IgD-negative memory B cell (primary cell): ENCODE data around the gene TEX36. TPM values are rescaled to one million over a fixed set of nuclear protein-coding genes. Genes with fewer than 3 reads are reported as not detected.
A peak's percentile ranks its signal among the peaks of the same experiment; 100 is the strongest.
"Not testable (repeated sequence)": the region's sequence is repeated elsewhere in the genome, so short reads cannot be mapped to it uniquely, and the experiment has no call there.

Experiments used
- H3K27ac Mint-ChIP-seq, 3 donors: one replicate each; pipeline ENCODE4 v1.8.0; 2020 to 2022; ENCODE audit warnings: mild to moderate bottlenecking in 3 of 3, mixed read lengths in 3 of 3, moderate library complexity in 1 of 3
- H3K27me3 Mint-ChIP-seq: one replicate; pipeline ENCODE4 v1.8.0; 2021; ENCODE audit warnings: mixed read lengths
- H3K36me3 Mint-ChIP-seq: one replicate; pipeline ENCODE4 v1.8.0; 2020; ENCODE audit warnings: mild to moderate bottlenecking, mixed read lengths
- H3K4me1 Mint-ChIP-seq, 3 donors: one replicate each; pipeline ENCODE4 v1.8.0; 2020 to 2022; ENCODE audit warnings: mixed read lengths in 3 of 3, mild to moderate bottlenecking in 1 of 3
- H3K4me3 Mint-ChIP-seq, 4 donors: one replicate each; pipeline ENCODE4 v1.8.0; 2020 to 2022; ENCODE audit warnings: mild to moderate bottlenecking in 4 of 4, mixed read lengths in 4 of 4, moderate library complexity in 3 of 4
- H3K9me3 Mint-ChIP-seq, 3 donors: one replicate each; pipeline ENCODE4 v1.8.0; 2020 to 2021; ENCODE audit warnings: mixed read lengths in 3 of 3, mild to moderate bottlenecking in 1 of 3
- polyA plus RNA-seq: library from polyadenylated mRNA; unstranded; fragments of 300-500 nt; fragmentation: Illumina TruSeq; gene quantifications from one replicate; pipeline ENCODE4 v1.2.3, GENCODE V29; 2021

The TEX36 gene
- polyA plus RNA-seq, 1 donor from 2014 or later, result not detected

DNA sequence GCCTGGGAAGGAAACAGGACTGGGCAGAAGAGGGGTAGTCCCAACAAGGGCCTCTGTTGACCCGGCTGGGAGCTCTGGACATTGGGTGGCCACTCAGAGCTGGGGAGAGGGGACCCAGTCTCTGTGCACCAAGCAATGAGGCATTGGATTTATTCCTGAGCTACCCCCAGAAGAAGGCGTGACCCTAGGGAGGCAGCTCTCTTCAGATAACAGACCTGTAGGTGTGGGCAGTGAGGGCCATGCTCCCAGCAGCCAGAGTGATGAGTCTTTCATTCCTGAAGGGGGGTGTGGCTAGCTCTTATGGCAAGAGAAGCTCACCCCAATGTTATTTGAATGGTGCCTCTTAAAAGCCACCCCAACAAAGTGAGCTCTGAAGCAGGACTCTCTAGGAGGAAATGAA is 20.4 kb downstream of the TEX36 start:
- Mint-ChIP-seq H3K4me3 (no peak overlapping the region), H3K36me3 (no peaks in the 10 kb centered on the region), H3K4me1 (no peaks in the 10 kb centered on the region), H3K27ac (peak overlapping the region in 1 of 3 donors; percentile 79), H3K9me3 (peaks cover 0 to 15% (median 12%) of the 10 kb centered on the region in 3 donors), H3K27me3 (no peaks in the 10 kb centered on the region)

DNA sequence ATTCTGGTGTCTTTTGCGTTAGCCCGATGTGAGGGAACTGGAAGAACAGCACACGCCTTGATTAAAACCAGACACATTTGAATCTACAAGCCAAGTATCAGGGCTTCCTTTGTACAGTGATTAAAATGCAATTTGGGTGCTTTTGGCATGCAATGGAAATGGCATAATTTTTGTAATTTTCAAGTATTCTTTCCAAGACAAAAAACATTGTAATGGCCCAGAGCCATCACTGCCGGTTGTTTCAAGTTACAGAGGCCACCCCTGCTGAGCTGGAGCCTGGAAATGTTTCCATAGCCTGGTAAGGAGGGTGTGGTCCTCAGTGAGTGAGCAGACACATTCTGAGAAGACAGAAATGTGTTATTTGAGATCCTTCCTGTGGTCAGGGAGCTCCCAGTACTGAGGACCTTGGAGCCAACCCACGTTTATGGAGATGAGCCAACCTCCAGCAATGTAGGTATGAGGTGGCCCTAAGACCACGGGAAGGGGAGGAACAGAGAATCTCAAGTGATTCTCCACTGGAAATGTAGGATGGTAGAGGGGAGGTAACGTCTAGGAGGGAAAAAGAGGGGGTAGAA is 20.9 kb downstream of the TEX36 start:
- H3K4me3 Mint-ChIP-seq, result no peak overlapping the region
- peaks cover 1% of the 10 kb centered on the region for H3K36me3 Mint-ChIP-seq
- H3K4me1 Mint-ChIP-seq, result no peaks in the 10 kb centered on the region
- H3K9me3 Mint-ChIP-seq, result peaks cover 0 to 15% (median 12%) of the 10 kb centered on the region in 3 donors
- no peak overlapping the region for H3K27ac Mint-ChIP-seq
- no peaks in the 10 kb centered on the region for H3K27me3 Mint-ChIP-seq

GRCh38 chr10:125661431-125661940 is 21.5 kb downstream of the TEX36 start:
- Mint-ChIP-seq H3K4me1 (no peaks in the 10 kb centered on the region), H3K9me3 (peaks cover 0 to 15% (median 12%) of the 10 kb centered on the region in 3 donors), H3K27me3 (no peaks in the 10 kb centered on the region), H3K4me3 (no peak overlapping the region), H3K27ac (no peak overlapping the region), H3K36me3 (peaks cover 1% of the 10 kb centered on the region)

GRCh38 chr10:125659071-125659470 is 23.9 kb downstream of the TEX36 start:
- H3K9me3 Mint-ChIP-seq, result peaks cover 0 to 5% (median 0%) of the 10 kb centered on the region in 3 donors
- no peaks in the 10 kb centered on the region for H3K27me3 Mint-ChIP-seq
- H3K27ac Mint-ChIP-seq, result no peak overlapping the region
- H3K36me3 Mint-ChIP-seq, result peaks cover 1% of the 10 kb centered on the region
- H3K4me1 Mint-ChIP-seq, result no peaks in the 10 kb centered on the region
- H3K4me3 Mint-ChIP-seq, result no peak overlapping the region

- H3K9me3 Mint-ChIP-seq, result peaks cover 0 to 2% (median 0%) of the 10 kb centered on the region in 3 donors
- H3K27me3 Mint-ChIP-seq, result no peaks in the 10 kb centered on the region
- H3K4me3 Mint-ChIP-seq, result no peak overlapping the region
- peaks cover 1% of the 10 kb centered on the region for H3K36me3 Mint-ChIP-seq
- no peak overlapping the region for H3K27ac Mint-ChIP-seq
- H3K4me1 Mint-ChIP-seq, result no peaks in the 10 kb centered on the region
These were observed 26.4 kb downstream of the TEX36 start for GRCh38 chr10:125656523-125656922.

GRCh38 chr10:125653113-125653512 is 29.9 kb downstream of the TEX36 start:
- not testable (repeated sequence) for H3K4me3 Mint-ChIP-seq, H3K27ac Mint-ChIP-seq, H3K4me1 Mint-ChIP-seq, H3K36me3 Mint-ChIP-seq, H3K27me3 Mint-ChIP-seq, H3K9me3 Mint-ChIP-seq

DNA sequence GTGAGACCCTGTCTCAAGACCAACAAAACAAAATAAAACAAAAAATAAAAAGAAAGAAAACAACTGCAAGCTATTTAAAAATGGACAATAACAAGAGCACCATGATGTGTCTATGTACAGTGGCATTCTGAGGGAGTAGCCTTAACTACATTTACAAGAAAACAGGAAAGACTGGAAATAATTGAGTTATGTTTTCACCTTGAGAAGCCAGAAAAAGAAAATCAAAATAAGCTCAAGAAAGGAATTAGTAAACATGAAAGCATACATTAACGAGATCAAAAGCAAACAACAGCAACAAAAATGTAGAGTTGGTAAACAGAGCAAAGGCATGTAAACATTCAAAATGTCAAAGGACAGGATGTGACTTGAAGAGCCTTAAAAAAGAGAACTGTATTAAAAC is 36.7 kb downstream of the TEX36 start:
- Mint-ChIP-seq H3K9me3 (peaks cover 0 to 7% (median 4%) of the 10 kb centered on the region in 3 donors), H3K27me3 (peaks cover 6% of the 10 kb centered on the region), H3K36me3 (peaks cover 2% of the 10 kb centered on the region), H3K27ac (no peak overlapping the region), H3K4me3 (no peak overlapping the region), H3K4me1 (no peaks in the 10 kb centered on the region)

GRCh38 chr10:125641398-125641797 is 41.6 kb downstream of the TEX36 start:
- Mint-ChIP-seq H3K27ac (no peak overlapping the region), H3K4me3 (no peak overlapping the region), H3K36me3 (peaks cover 2% of the 10 kb centered on the region), H3K4me1 (no peaks in the 10 kb centered on the region), H3K27me3 (peaks cover 10% of the 10 kb centered on the region), H3K9me3 (peaks cover 0 to 1% (median 0%) of the 10 kb centered on the region in 3 donors)

GRCh38 chr10:125640653-125641052 is 42.3 kb downstream of the TEX36 start:
- Mint-ChIP-seq H3K9me3 (peaks cover 0 to 1% (median 0%) of the 10 kb centered on the region in 3 donors), H3K4me3 (no peak overlapping the region), H3K36me3 (peaks cover 2% of the 10 kb centered on the region), H3K27me3 (peaks cover 10% of the 10 kb centered on the region), H3K4me1 (no peaks in the 10 kb centered on the region), H3K27ac (no peak overlapping the region)

GRCh38 chr10:125639846-125640245 is 43.1 kb downstream of the TEX36 start:
- peaks cover 10% of the 10 kb centered on the region for H3K27me3 Mint-ChIP-seq
- H3K4me3 Mint-ChIP-seq, result no peak overlapping the region
- H3K9me3 Mint-ChIP-seq, result peaks cover 0 to 1% (median 0%) of the 10 kb centered on the region in 3 donors
- no peak overlapping the region for H3K27ac Mint-ChIP-seq
- H3K36me3 Mint-ChIP-seq, result peaks cover 2% of the 10 kb centered on the region
- no peaks in the 10 kb centered on the region for H3K4me1 Mint-ChIP-seq

DNA sequence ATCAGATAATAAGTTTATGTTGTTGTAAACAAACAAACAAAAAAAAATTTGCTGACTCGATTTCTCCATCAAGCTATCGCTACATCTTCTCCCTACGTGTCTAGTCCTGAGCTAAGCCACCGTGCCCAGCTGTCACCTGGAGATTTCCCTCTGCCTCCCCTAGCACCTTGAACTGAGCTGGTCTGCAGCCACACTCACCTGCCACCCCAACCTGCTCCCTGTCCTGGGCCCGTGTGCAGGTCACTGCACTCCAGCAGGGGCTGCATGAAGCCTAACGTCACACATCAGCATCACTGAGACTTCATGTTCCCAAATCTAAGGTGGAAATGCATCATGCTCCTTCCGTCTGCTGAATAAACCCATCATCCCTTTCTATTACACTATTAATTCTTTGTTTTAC is 44.4 kb downstream of the TEX36 start:
- H3K27me3 Mint-ChIP-seq, result peaks cover 10% of the 10 kb centered on the region

GRCh38 chr10:125637496-125637895 is 45.5 kb downstream of the TEX36 start:
- no peaks in the 10 kb centered on the region for H3K36me3 Mint-ChIP-seq
- peak overlapping the region in 1 of 3 donors; percentile 78 for H3K27ac Mint-ChIP-seq
- H3K4me1 Mint-ChIP-seq, result no peaks in the 10 kb centered on the region
- no peak overlapping the region for H3K4me3 Mint-ChIP-seq
- H3K27me3 Mint-ChIP-seq, result peaks cover 8% of the 10 kb centered on the region
- no peaks in the 10 kb centered on the region for H3K9me3 Mint-ChIP-seq

More for the DNA sequence above, 44.4 kb downstream of the TEX36 start:
- no peaks in the 10 kb centered on the region for H3K9me3 Mint-ChIP-seq
- no peak overlapping the region for H3K27ac Mint-ChIP-seq
- no peak overlapping the region for H3K4me3 Mint-ChIP-seq
- no peaks in the 10 kb centered on the region for H3K36me3 Mint-ChIP-seq
- no peaks in the 10 kb centered on the region for H3K4me1 Mint-ChIP-seq

GRCh38 chr10:125634606-125635005 is 48.4 kb downstream of the TEX36 start:
- H3K4me1 Mint-ChIP-seq, result no peaks in the 10 kb centered on the region
- H3K36me3 Mint-ChIP-seq, result no peaks in the 10 kb centered on the region
- no peak overlapping the region for H3K4me3 Mint-ChIP-seq
- H3K9me3 Mint-ChIP-seq, result no peaks in the 10 kb centered on the region
- H3K27me3 Mint-ChIP-seq, result peaks cover 8% of the 10 kb centered on the region
- H3K27ac Mint-ChIP-seq, result no peak overlapping the region

GRCh38 chr10:125633517-125633999 is 49.4 kb downstream of the TEX36 start:
- no peaks in the 10 kb centered on the region for H3K36me3 Mint-ChIP-seq

DNA sequence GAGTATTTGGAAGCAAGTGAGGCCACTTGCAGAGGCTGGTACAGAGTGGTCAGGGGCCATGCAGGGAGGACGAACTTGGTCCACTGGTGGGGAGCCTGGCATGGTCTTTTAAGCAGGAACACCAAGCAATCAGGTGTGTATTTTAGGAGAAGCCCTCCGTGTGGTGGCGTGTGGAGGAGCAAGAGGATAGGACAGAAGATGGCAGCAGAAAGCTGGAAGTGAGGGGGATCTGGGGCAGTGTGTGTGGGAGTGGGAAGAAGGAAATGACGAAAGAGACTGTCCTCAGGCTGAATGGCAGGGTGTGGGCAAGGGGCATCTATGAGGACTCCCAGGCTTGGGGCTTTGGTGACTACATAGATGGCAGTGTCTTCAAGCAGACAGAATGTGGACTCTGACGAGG is 51.2 kb downstream of the TEX36 start:
- Mint-ChIP-seq H3K27ac (no peak overlapping the region), H3K9me3 (no peaks in the 10 kb centered on the region), H3K4me3 (no peak overlapping the region), H3K27me3 (peaks cover 2% of the 10 kb centered on the region), H3K36me3 (no peaks in the 10 kb centered on the region), H3K4me1 (no peaks in the 10 kb centered on the region)

More at GRCh38 chr10:125633517-125633999, 49.4 kb downstream of the TEX36 start:
- no peaks in the 10 kb centered on the region for H3K9me3 Mint-ChIP-seq
- no peak overlapping the region for H3K4me3 Mint-ChIP-seq
- no peak overlapping the region for H3K27ac Mint-ChIP-seq
- peaks cover 8% of the 10 kb centered on the region for H3K27me3 Mint-ChIP-seq
- H3K4me1 Mint-ChIP-seq, result no peaks in the 10 kb centered on the region

GRCh38 chr10:125629758-125630376 is 53.1 kb downstream of the TEX36 start:
- Mint-ChIP-seq H3K27ac (no peak overlapping the region), H3K9me3 (peaks cover 0 to 2% (median 0%) of the 10 kb centered on the region in 3 donors), H3K4me1 (no peaks in the 10 kb centered on the region), H3K27me3 (peaks cover 6% of the 10 kb centered on the region), H3K36me3 (no peaks in the 10 kb centered on the region), H3K4me3 (no peak overlapping the region)
